Epithelial cell of prostate (primary cell): ENCODE results near the gene HS3ST6.
"Not testable (repeated sequence)": the region's sequence is repeated elsewhere in the genome, so short reads cannot be mapped to it uniquely, and the experiment has no call there.

Source experiments
- DNase-seq: peaks from one replicate; pipeline ENCODE4 v3.0.0-alpha.2; 2011; ENCODE audit warnings: low read depth, low spot score
- H3K27ac ChIP-seq: fragments of 450-650 bp; 2 replicates; pipeline ENCODE4 v1.5.1; 2017; ENCODE audit warnings: mild to moderate bottlenecking

The HS3ST6 gene

DNA sequence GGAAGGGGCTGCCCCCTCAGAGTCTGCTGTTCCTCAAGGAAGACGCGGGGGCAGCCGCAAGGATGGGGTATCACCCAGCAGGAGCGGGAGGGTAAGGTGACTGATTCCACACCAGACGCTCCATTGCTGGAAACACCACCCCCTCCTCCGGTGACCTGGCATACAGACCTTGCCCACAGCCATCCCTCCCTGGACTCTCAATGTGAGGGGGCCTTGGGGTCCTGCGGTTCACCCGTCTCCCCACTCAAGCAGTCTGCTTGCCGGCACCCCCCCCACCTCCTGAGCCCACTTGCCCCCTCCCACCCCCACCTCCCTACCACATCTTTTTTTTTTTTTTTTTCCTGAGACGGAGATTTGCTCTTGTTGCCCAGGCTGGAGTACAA, 12.1 kb upstream of the HS3ST6 start:
- H3K27ac ChIP-seq: no peak overlapping the region
- no peak for DNase-seq

DNA sequence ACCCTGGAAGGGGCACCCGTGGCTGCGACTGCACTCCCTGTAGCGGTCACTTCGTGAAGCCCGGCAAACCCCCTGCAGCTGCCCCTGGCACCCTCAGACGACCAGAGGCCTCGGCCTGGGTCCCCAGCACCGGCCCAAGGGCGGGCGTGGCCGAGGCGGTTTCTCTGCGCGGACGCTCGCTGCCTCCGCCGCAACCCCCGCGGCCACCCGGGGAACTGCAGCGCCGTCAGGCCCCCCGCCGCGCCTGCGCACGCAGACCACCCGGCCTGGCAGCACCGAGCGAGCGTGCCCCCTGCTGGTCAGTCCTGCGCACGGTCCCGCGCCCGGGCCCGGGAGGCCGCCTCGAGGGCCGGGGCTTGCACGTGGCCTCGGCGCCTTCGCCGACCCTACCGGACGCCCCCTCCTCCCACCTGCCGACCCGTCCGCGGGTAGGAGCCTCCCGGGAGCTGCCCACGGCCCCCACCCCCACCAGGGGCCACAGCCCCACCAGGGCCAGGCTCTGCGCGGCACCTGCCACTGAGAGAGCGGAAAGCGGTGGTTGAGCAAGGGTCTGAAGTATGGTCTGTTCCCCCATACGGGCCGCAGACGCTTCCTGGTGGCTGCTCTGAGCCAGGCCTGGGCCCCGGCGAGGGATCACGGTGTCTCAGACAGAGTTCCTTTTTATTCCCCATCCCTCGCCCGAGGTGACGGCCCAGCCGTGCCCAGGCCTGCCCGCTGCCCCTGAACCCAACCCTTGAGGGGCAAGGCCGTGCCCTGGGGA, 11.5 kb upstream of the HS3ST6 start:
- DNase-seq: no peak
- no peak overlapping the region for H3K27ac ChIP-seq

DNA sequence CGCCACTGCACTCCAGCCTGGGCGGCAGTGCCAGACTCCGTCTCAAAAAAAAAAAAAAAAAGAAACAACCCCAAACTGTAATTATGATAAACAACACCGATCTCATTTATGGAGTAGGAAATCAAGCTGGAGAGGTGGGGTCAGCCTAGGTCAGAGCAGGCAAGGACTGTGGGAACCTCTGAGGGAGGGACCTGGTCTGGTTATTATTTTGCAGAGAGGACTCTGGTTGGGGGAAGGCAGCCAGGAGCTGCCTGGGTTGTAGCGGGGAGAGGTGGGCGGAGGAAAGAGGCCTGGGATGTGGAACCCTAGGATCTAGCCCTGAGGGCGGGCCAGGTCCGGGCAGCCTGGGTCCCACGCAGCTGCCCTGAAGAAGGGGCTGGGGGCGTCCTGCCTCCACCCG, 10.9 kb upstream of the HS3ST6 start:
- H3K27ac ChIP-seq: no peak overlapping the region
- no peak for DNase-seq

DNA sequence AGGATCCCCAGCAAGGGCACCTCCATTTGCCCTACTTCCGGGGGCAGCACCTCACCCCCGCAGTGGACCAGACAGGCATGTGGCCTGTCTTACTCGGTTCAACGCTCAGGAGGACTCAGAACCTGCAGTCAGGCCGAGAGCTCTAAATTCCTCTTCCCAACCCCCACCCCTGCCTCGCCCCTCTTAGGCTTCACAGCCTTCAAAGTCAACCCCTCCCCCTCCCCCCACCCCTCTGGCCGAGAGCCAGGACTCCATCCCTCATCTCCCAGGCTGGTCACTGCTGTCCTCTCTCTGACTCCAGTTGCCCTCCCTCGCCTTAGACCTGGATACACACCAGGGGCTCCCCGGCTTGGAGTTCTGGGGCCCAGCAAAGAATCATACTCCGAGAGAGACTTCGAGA, 8.1 kb upstream of the HS3ST6 start:
- DNase-seq: no peak
- H3K27ac ChIP-seq: no peak overlapping the region

DNA sequence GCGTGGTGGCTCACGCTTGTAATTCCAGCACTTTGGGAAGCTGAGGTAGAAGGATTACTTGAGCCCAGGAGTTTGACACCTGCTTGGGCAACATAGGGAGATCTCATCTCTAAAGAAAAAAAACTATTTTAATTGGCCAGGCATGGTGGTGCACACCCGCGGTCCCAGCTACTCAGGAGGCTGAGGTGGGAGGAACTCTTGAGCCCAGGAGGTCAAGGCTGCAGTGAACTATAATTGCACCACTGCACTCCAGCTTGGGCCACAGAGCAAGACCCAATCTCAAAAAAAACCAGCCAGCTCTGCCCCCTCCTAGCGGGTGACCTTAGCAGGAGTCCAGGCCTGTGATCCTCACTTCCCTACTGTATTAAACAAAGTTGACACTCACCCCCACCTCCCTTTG, 5.9 kb upstream of the HS3ST6 start:
- DNase-seq: no peak
- no peak overlapping the region for H3K27ac ChIP-seq

DNA sequence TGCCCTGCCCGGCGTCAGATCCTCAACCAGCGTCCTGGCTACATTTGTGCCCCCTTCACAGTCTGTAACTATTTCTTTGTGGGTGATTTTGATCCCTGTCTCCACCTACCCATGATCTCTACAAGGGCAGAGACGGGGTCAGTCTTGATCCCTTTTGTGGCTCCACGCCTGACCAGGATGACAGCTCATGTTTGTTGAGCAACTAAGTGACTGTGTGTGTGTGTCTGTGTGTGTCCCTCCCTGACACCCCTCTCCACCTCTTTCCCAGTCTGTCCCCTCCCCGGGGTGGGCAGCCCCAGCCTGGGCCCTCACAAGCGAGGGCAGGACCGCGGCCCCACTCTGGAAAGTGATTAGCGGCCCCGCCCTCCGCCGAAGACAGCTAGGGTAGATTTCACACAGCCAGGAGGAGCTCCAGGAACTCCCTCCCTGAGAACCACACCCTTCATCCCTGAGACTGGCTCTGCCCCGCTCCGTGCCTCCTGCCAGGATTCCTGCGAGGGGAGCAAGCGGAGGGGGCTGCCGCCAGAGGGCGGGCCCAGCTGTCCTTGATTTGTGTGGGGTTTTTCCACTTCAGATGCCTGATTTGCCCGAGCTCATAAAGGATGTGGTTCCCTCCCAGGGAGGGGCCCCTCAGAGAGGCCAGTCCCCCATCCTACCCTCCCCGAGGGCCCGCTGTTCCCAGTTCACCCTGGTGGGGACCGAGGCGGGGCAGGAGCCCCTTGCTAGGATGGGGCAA, 5.3 kb upstream of the HS3ST6 start:
- DNase-seq: no peak

DNA sequence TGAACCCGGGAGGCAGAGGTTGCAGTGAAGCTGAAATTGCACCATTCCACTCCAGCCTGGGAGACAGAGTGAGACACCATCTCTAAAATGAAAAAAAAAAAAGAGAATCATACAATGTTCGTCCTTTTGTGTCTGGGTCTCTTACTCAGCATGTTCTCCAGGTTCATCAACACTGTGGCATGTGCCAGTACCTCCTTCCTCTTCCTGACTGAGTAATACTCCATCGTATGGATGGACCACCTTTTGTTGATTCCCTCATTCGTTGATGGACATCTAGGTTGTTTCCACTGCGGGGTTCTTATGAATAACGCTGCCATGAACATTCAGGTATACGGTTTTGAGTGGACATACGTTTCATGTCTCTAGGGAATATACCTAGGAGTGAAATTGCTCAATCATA, 4.1 kb upstream of the HS3ST6 start:
- DNase-seq: no peak
- H3K27ac ChIP-seq: no peak overlapping the region

More for the DNA sequence above, 5.3 kb upstream of the HS3ST6 start:
- no peak overlapping the region for H3K27ac ChIP-seq

DNA sequence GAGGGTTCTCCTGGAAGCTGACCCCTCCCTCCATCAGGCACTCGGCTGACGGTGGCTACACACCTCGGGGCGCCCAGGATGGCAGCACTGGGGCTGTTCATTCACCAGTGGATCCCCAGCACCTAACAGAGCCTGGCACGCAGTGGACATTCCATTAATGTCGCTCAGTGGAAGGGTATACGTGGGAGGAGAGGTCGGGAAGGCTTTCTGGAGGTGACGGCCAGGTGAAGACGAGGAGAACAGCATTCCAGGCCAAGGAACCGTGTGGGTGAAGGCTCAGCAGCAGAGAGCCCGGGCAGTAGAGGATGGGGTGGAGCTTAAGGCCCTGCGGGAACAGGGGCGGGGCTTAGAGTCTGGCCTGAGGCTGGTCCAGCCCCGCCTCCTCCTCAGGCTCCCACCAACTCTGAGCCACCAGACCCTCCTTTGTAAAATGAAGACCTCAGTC, 2.5 kb upstream of the HS3ST6 start:
- H3K27ac ChIP-seq: no peak overlapping the region
- DNase-seq: no peak

DNA sequence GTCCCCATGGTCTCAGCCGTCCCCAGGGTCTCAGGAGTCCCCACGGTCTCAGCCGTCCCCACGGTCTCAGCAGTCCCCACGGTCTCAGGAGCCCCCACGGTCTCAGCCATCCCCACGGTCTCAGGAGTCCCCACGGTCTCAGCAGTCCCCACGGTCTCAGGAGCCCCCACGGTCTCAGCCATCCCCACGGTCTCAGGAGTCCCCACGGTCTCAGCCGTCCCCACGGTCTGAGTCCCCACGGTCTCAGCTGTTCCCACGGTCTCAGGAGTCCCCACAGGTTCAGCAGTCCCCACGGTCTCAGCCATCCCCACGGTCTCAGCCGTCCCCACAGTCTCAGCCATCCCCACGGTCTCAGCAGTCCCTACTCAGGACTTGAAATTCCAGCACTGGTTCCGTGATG, 1.9 kb upstream of the HS3ST6 start:
- DNase-seq: not testable (repeated sequence)

DNA sequence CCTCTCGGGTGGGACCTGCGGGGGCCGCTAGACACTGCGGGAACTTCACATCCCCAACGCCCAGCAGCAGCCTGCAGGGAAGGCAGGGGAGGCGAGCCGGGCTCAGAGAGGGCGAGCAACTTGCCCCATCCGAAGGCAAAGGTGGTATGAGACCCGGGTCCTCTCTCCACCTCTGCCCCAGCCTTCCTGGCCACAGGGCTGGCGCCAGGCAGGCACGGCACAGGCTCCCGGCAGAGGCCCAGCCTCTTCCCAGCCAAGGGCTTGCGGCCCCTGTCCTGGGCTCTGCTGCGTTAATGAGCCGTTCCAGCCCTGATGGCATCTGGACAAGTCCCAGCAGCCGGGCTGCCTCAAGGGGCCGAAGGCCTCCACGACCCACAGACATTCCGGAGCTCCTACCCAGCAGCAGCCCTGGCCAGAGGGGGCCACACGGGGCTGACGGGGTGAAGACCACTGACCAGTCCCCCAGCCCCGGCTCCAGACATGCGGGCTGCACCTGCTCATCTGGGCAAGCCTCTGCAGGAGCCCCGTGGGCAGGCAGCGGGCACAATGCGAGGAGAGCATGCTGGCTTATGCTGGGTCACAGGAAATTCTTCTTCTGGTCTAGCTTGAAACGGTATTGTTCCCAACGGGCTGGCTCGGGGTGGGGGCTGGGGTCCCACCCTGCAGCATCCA, 1.2 kb upstream of the HS3ST6 start:
- no peak overlapping the region for H3K27ac ChIP-seq
- no peak for DNase-seq

More for the DNA sequence above, 1.9 kb upstream of the HS3ST6 start:
- H3K27ac ChIP-seq: not testable (repeated sequence)

DNA sequence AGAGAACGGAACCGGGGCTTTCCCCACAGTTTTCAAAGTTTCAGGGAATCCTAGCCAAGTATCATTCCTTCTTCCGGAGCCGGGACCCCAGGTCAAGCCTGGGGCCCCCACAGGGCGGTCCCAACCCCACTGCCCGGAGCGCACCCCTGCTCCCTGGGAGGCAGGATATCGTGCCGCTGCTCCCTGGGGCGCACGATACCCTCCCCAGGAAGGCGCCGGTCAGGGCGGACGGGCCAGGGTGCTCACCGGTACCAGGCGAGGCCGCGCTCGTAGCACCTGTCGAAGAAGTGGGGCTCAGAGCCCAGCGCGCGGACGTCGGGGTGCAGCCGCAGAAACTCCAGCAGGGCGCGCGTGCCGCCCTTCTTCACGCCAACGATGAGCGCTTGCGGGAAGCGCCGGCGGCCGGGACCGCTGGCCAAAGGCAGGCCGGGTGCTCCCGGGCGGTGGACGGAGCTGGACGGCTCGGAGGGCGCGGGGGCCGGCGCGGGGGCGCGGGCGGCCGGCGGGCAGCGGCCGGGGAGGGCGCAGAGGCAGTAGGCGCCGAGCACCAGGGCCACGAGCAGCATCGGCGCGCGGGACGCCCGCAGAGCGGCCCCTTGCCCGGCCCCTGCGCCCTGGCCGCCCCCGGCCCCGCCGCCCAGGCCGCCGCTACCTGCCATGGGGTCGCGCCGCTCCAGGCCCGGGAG, 407 bp downstream of the HS3ST6 start:
- no peak for DNase-seq
- H3K27ac ChIP-seq: no peak overlapping the region

DNA sequence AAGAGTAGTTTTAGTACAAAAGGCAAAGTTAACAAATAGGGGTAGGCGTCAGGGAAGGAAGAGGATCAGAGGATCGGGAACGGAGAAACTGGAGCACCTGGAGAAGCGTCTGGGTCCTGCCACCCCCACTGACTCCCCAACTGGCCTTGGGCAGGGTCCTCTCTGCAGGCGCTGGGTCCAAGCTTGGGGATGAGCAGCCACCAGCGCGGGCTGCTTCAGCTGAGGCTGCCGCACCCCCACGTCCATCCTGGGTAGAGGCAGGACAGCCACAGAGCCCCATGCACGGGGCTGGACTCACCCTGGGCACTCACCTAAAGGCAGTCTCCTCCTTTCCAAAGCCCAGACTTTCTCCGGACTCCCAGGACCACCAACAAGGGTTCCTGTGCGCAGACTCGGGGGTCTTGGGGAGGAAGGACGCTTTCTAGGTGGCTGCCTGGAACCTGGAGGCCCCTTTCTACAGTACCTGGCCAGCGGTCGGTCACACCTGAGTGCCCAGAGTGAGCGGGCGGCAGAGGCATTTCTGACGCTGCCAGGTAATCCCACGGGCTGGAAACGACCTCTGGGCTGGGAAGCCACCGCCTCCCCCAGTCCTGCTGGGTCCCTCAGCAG, 1.1 kb downstream of the HS3ST6 start:
- no peak overlapping the region for H3K27ac ChIP-seq
- DNase-seq: no peak

DNA sequence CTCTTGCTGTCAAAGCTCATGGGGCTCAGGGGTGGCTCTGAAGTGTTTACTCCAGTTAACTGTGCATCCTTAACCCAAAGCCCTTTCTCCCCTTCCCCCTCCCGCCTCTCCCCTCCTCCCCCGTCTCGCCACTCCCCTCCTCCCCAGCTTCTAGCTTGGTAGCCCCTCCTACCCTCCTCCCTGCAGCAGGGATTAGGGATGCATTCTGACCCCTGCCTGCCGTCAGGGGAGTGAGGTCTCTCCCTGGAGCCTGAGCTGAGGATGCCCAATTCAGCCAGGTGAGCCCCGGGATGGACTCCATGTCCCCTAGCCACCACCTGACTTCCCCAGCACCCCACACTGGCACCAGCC, 1.6 kb downstream of the HS3ST6 start:
- DNase-seq: no peak
- H3K27ac ChIP-seq: no peak overlapping the region

DNA sequence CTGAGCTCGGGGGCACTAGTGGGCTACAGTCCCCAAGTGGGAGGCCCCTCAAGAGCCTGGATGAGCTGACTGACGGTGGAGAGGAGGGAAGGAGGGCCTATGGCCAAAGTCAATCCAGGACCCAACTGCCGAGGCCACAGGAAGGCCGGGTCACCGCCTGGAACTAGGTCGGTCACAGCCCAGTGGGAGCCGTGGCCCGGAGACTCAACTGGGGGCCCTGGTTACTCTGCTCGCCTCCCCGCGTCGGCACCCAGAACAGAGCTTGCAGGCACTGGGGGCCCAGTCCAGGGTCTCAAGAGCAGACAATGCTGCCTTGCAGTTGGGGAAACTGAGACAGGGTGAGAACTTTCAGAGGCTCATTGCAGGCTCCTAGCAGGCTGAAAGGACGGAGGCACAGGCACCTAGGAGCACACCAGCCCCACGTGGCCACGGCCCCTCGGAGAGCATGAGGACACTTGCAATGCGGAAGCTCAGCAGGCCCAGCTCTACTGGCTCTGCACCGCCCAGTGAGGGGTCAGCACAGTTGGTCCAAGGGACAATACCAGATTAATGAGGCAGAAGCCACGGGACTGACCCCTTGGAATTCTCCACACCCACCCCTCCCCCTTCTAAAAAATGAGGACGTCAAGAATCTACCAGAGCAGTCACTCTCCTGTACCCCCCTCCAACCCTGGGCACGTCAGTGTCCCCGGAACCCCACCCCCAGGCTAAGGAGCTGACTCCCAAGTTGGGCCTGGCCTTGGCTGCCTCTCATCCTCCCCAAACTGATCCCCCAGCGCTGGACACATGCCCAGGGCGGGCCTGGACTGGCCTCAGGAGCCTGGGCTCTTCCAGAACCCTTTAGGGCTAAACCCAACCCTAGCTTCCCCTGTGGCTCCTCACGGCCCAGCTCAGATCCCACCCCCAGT, 2.2 kb downstream of the HS3ST6 start:
- H3K27ac ChIP-seq: no peak overlapping the region
- no peak for DNase-seq

DNA sequence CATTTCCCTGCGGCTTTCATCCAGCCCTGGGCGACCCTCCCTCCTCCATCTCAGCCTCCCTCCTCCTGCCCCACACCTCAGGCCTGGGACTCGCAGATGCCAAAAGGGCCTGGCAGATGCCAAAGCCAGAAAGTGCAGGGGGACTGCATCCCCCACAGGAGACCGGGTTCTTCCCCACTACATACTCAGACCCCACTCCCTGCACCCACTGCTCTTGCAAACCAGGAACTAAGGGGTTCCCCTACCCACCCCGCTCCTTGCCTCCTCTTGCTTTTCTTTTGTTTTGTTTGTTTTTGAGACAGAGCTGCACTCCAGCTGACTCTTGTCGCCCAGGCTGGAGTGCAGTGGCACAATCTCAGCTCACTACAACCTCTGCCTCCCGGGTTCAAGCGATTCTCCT, 3.2 kb downstream of the HS3ST6 start:
- H3K27ac ChIP-seq: no peak overlapping the region

DNA sequence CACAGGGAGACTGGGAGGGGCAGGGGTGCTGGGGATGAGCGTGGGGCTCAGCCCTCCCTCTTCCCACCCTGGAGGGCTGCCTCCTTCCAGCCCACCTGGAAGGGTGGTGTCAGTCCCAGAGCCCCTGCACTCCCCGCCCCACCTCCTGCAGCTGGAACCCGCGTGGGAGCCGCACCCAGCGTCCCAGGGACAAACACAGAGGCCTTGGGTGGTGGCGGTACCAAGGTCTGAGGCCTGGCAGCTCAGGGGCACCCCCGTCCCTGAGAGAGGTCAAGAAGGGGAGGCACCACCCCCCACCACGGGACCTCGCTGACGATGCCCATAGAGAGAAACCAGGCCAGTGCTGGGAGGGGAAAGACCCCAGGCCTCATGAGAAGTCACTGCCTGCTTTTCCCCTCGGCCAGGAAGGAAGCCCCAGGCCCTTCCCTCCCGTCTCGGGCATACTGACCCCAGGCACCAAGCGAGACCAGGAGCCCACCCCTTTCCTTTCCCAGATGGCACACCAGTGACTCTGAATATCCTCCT, 4.1 kb downstream of the HS3ST6 start:
- H3K27ac ChIP-seq: no peak overlapping the region
- no peak for DNase-seq

More for the DNA sequence above, 3.2 kb downstream of the HS3ST6 start:
- DNase-seq: no peak

DNA sequence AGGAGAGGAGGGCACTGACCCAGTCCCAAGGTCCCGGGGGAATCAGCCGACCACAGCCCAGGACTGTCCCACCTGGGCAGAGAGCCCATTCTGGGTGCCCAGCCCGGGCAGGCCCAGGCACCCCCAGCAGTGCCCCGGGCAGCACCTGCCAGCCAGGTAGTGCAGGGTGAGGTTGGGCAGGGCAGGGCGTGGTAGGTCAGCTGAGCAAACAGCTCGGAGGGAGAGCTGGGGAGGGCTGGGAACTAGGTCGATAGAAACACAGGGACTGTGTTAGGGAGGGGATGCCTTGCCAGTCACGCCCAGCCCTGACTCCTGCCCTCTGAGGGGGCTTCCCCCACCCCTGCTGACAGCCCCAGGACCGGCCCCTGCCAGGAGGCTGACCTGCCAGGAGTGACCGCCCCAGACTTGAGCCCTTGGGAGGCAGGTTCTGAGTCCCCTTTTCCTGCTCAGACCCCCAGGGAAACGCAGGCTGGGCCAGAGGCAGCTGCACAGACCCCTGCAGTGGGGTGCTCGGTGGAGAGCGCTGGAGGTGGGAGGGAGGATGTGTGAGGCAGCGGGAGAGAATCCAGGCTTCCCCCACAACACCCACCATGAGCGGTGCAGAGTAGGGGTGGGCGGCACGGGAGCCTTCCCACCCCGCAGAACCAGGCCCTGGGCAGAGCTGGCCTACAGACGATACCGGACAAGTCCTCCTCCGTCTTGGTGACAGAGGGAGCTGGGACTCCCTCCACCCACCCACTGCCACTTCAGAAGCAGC, 4.7 kb downstream of the HS3ST6 start:
- no peak overlapping the region for H3K27ac ChIP-seq
- peak; percentile 22 for DNase-seq

DNA sequence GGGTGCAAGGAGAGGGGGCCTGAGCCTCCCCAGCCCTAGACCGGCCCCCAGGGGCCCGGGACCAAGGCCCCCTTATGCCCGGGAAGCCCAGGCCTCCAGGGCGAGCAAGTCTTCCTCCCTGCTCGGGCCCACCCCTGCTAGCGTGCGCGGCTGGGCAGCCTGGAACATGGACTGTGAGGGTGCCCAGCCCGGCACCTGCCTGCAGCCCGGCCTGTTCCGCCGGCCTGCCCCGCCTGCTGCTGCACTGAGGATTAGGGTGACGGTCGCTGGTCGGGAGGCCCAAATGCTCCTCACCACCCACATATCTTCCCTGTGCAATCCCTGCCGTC, 6.0 kb downstream of the HS3ST6 start:
- no peak for DNase-seq
- no peak overlapping the region for H3K27ac ChIP-seq
